Activated CD4-positive, alpha-beta T cell treated with anti-CD3 and anti-CD28 coated beads, Interleukin-2, Interleukin-4, amounts not matched to agents 100 ng/mL and 50 ng/mL, durations not matched to agents 16 hours and 8 hours (primary cell): ENCODE measurements around the gene NELFA.
"Not testable (repeated sequence)": the region's sequence is repeated elsewhere in the genome, so short reads cannot be mapped to it uniquely, and the experiment has no call there.

Experiments
- DNase-seq: peaks from one replicate; pipeline ENCODE4 v3.0.0-alpha.2; 2020; ENCODE audit warnings: low spot score

NELFA gene

DNA sequence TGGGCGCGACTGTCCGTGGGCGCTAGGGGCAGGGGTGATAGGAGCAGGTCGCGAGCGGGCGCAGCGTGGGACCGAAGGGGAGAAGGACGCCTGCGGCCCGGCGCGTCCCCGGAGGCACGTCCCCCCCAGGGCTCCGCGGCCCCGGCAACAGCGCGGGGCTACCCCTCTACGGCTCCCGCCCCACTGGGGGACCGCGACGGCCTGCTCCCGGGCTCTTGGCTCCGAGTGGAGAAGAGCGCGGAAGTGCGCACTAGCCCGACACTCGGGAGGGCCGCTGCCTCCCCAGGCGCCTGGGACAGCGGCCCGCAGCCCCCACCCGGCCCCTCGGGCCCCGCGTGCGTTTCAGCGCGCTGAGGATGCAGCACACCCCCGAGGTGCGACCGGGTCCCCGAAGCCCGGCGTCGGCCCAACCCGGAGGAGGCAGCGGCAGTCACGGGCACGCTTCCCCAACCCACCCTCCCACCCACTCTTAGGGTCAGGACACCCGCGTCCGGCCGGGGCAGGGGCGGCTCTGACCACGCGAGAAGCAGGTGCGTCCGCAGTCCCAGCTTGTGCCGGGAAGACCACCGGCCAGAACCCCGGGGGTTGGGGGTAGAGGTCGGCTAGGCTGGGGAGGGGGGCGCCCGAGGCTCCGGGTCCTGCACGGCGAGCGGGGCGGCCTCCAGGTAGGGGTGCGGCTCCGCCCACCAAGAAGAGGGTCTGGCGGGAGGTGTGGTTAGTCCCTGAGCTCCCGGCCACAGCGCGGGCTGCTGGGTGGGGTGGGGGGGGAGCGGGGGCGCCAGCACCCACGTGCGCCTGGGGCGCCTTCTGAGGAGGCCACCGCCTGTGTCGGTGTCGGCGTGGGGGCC, 31.8 kb upstream of the NELFA start:
- no peak for DNase-seq

- DNase-seq, result no peak
Measured at GRCh38 chr4:2036866-2037265, 28.1 kb upstream of the NELFA start.

DNA sequence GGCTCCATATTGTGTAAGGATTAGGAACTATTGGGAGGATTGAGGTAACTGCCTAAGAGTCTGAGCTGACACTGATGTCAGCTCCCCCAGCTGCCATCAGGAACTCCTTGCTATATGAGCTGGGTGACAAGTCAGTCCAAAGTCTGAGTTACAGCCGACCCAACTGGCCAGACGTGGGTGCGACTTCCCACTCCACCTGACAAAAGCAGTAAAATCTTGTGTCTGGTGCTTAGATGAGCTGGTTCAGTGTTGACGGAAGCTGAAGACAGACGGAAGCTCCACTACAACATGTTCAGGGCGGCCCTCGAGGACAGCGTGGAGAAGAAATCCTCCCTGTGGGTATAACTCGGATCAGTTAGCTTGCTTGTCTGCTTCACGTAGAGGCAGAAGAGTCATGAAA, 27.6 kb upstream of the NELFA start:
- no peak for DNase-seq

DNA sequence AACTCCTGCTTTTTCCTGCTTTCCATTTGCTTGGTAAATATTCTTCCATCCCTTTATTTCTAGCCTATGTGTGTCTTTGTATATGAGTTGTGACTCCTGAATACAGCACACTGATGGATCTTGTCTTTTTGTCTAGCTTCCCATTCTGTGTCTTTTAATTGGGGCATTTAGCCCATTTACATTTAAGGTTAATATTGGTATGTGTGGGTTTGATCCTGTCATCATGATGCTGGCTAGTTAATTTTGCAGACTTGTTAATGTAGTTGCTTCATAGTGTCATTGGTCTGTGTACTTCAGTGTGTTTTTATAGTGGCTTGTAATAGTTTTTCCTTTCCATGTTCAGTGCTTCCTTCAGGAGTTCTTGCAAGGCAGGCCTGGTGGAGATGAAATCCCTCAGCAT, 22.4 kb upstream of the NELFA start:
- DNase-seq, result not testable (repeated sequence)

DNA sequence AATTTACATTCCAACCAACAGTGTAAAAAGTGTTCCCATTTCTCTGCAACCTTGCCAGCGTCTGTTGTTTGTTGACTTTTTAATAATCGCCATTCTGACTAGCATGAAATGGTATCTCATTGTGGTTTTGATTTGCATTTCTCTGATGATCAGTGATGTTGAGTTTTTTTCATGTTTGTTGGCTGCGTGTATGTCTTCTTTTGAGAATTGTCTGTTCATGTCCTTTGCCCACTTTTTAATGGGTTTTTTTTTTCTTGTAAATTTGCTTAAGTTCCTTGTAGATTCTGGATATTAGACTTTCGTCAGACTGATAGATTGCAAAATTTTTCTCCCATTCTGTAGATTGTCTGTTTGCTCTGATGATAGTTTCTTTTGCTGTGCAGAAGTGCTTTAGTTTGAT, 18.3 kb upstream of the NELFA start:
- not testable (repeated sequence) for DNase-seq

DNA sequence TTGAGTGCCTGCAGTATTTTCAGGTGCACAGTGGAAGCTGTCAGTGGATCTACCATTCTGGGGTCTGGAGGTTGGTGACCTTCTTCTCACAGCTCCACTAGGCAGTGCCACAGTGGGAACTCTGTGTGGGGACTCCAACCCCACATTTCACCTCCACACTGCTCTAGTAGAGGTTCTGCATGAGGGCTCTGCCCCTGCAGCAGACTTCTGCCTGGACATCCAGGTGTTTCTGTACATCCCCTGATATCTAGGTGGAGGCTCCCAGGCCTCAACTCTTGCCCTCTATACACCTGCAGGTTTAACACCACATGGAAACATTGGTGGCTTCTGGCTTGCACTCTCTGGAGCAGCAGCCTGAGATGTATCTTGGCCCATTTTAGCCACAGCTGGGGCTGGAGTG, 17.0 kb upstream of the NELFA start:
- DNase-seq, result no peak

- no peak for DNase-seq
Measured at GRCh38 chr4:2024683-2025082, 15.9 kb upstream of the NELFA start.

DNA sequence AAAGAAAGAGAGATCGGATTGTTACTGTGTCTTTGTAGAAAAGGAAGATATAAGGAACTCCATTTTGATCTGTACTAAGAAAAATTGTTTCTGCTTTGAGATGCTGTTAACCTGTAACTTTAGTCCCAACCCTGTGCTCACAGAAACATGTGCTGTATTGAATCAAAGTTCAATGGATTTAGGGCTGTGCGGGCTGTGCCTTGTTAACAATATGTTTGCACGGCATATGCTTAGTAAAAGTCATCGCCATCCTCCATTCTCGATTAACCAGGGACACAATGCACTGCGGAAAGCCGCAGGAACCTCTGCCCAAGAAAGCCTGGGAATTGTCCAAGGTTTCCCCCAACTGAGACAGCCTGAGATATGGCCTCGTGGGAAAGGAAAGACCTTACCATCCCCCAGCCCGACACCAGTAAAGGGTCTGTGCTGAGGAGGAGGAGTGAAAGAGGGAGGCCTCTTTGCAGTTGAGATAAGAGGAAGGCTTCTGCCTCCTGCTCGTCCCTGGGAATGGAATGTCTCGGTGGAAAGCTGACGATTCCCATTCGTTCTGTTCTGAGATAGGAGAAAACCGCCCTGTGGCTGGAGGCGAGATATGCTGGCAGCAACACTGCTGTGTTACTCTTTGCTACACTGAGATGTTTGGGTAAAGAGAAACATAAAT, 12.7 kb upstream of the NELFA start:
- DNase-seq, result not testable (repeated sequence)

DNA sequence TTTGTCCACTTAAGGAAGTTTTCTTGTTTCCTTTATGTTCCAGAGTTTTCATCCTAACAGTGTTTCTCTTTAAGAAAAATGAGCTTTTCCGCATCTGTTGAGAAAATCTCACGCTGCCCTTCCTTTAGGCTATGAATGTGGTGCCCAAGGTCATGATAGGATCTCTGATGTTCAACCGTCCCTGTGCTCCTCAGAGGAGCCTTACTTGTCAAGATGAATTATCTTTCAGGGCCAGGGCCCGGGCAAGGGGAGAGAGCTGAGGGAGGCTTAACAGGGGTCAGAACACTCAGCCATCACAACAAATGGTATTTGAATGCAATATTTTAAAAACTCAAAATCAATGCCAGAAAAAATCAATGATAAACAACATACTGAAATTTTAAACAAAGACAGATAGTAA, 6.2 kb upstream of the NELFA start:
- DNase-seq, result no peak

GRCh38 chr4:2011583-2011982, 2.8 kb upstream of the NELFA start:
- no peak for DNase-seq

GRCh38 chr4:2009651-2010233, 968 bp upstream of the NELFA start:
- peak; percentile 62 for DNase-seq

DNA sequence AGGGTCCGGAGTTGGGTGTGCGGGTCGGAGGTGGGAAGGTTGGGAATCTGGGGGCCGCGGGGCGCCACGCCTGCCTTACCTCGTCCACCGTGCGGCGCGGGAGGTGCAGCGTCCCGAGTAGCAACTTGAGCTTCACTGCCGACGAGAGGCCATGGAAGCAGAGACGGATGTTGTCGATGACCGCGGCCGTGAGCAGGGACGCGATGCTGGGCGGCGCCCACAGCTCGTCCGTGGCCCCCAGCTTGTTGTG, 178 bp downstream of the NELFA start:
- DNase-seq, result no peak

DNA sequence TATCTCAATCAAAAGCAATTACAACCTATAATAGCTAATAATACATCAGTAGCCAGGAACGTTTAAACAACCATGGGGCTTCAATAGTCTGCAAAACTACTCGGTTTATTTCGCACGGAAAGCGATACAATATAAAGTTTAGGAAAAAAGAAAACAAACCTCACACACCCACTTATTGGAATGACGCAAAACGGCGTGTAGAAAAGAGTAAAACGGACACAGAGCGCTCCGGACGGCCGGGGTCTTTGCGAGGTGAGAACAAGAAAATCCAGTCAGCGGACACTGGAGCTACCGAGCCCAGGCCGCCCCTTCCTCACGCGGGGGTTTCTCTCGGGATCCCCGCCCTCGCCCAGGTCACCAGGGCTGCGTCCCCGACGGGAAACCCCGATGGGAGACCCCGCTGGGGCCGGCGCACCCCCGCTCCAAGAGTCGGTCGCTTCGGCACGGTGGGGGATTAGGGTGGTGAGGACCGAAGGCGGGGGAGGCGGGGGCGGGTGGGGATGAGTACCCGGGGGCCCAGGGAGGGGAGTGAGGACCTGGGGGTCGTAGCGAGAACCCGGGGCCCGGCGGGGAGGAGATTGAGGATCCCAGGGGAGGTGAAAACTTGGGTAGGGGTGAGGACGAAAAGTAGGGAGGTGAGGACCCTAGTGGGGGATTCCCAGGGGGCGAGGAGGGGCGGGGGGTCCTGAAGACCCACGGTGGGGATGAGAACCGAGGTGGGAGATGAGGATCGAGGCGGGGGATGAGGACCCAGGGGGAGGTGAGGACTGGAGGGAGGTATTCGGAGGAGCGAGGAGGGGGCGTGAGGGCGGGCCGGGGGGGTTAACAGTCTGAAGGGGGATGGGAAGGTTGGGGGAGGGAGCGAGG, 737 bp downstream of the NELFA start:
- DNase-seq, result no peak

- DNase-seq, result no peak
Measured at GRCh38 chr4:2006956-2007653, 1.7 kb downstream of the NELFA start.

- no peak for DNase-seq
Measured at GRCh38 chr4:2006367-2006766, 2.4 kb downstream of the NELFA start.

GRCh38 chr4:2003361-2003760, 5.4 kb downstream of the NELFA start:
- DNase-seq, result not testable (repeated sequence)

DNA sequence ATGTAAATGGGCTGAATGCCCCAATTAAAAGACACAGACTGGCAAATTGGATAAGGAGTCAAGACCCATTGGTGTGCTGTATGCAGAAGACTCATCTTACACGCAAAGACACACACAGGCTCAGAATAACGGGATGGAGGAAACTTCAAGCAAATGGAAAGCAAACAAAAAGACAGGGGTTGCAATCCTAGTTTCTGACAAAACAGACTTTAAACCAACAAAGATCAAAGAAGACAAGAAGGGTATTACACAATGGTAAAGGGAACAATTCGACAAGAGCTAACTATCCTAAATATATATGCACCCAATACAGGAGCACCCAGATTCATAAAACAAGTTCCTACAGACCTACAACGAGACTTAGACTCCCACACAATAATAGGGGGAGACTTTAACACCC, 9.5 kb downstream of the NELFA start:
- not testable (repeated sequence) for DNase-seq

DNA sequence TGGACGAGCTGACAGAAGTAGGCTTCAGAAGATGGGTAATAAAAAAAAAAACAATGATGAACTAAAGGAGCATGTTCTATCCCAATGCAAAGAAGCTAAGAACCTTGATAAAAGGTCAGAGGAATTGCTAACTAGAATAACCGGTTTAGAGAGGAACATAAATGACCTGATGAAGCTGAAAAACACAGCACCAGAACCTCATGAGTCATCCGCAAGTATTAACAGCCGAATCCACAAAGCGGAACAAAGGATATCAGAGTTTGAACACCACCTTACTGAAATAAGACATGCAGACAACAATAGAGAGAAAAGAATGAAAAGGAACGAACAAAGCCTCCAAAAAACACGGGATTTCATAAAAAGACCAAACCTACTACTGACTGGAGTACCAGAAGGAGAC, 10.5 kb downstream of the NELFA start:
- no peak for DNase-seq

DNA sequence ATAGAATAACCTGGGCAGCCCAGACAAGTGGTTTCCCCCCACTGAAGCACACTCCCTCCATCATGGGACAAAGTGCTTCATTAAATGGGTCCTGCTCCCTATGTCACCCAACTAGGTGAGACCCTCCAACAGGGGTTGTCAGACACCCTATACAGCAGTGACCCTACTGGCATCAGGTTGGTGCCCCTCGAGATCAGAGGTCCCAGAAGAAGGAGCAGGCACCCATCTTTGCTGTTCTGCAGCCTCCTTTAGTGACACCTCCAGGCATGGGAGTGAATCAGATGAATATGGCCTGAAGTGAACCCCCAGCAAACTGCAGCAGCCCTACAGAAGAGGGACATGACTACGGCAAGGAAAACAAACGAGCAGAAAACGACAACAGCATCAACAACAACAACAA, 11.1 kb downstream of the NELFA start:
- no peak for DNase-seq

- DNase-seq, result no peak
Measured at GRCh38 chr4:1996866-1997611, 11.7 kb downstream of the NELFA start.

DNA sequence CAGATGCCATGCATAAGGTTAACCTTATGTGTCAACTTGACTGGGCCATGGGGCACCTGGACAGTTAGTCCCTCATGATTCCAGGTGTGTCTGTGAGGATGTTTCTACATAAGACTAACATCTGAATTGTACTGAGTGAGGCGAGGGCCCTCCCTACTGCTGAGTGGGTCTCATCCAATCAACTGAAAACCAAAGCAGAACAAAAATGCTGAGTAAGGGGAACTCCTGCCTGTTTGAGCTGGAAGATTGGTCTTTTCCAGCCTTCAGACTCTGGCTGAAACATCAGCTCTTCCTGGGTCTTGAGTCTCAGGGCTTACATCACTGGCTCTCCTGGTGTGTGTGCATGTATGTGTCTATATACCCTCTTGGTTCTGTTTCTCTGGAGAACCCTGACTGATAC, 13.8 kb downstream of the NELFA start:
- no peak for DNase-seq
